Activated CD8-positive, alpha-beta memory T cell treated with anti-CD3 and anti-CD28 coated beads for 4 hours (primary cell): ENCODE results near the gene EIF4EBP2.

Experiments
- DNase-seq, 2 donors: peaks; one replicate each; pipeline ENCODE4 v3.0.0-alpha.2; 2020; ENCODE audit warnings: low read depth in 2 of 2

EIF4EBP2 gene

DNA sequence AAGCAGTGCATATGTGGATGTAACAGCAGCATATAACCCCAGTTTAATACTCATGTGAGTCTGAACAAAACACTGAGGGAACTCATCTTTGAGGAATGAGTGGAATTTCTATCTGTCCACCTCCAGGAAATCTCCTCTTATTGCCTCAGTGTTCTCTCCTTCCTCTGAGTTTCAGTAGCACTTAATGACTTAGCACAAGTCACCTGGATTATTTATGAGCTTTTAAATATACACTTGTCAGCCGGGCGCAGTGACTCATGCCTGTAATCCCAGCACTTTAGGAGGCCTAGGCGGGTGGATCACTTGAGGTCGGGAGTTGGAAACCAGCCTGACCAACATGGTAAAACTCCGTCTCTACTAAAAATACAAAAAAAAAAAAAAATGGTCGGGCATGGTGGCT, 25.8 kb upstream of the EIF4EBP2 start:
- DNase-seq = no peak

DNA sequence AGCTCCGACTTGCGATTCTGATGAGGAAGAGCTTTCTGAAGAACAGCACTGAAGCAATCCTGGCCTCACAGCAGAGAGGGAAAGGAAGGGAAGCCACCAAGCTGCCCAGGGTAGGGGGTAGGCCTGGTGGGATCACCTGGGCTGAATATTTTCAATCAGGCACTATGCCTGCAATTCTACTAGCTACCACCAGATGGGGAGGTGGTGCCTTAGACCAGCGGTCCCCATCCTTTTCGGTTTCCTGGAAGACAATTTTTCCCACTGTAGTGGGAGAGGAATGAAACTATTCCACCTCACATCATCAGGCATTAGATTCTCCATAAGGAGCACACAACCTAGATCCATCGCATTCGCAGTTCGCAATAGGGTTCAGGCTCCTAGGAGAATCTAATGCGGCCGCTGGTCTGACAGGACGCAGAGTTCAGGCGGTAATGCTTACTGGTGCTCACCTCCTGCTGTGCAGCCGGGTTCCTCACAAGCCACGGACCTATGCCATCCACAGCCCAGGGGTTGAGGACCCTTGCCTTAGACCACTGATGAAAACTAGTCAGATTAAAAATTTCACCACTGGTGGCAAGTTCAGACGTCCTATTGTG, 24.3 kb upstream of the EIF4EBP2 start:
- no peak for DNase-seq

DNA sequence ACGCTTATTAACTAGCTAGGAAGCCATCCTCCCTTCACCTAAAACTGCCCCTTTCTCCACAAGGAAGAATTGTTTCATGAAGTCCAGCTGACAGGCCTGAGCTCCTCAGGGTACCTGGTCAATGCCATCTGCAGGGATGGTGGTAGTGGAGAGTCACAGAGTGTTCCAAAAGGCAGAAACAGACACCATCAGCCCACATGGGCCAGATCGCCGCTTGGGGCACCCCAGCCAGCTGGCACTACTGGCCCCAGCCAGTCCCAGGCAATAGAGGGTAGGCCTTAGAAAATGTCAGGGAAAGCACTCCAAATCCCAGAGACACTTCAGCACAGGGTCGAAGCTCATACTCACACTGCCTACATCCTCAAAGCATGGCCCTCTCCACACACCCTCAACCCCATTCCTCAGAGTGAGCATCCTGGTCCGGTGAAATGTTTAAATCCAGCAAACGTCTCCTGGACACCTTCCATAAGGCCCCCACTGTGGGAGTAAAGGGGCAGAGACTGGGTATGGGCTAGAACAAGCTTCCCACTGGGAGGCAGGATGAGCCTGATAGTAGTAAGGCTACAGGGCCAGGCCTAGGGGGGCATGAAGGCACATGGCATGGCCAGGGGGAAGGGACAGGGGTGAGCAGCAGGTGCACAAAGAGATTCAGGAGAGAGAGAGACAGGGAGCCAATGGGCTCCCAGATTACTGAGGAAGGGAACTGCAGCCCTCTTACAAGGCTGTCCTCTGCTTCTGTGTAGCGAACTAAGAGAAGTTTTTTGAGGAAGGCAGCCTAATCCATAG, 23.4 kb upstream of the EIF4EBP2 start:
- DNase-seq = no peak

DNA sequence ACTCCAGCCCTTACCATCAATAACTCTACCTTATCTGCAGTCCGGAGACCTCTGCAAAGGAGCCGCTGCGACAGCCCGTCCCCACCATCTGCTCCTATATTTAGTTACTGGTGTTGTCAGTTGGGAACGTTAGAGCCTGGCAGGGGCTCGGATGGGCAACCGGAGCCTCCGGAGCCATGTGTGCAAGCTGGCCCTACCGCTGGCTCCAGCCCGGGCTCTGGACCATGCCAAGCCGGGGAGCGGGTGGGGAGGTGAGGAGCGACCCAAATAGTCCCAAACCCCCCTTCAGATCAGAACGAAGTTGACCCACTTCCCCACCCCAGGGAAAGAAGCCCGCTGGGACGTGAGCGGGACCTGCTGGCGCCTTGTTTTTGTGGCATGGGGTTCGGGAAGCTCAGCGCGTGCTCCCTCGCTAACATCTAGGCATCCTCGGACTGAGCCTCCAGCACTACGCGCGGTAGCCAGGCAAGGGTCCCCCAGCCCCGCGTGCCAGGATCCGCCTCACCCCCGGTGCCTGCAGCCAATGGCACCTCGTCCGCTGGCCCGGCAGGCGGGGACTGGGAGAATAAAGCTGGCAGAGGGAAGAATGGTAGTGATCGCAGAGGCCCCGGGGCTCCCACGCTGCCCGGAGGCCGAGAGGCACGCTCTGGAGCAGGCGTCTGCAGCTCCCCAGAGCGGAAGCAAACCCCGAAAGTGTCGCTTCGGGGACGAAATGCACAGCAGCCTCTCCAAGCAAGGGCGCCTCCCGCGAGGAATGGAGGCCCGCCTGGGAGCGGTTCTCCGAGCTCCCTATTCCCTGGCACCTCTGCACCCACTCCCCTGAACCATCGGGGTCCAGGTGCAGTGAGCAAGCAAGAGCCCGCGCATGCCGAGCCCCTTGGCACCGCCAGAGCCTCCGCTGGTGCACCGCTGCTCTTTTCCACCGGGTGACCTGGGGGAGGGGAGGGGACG, 22.2 kb upstream of the EIF4EBP2 start:
- no peak for DNase-seq

DNA sequence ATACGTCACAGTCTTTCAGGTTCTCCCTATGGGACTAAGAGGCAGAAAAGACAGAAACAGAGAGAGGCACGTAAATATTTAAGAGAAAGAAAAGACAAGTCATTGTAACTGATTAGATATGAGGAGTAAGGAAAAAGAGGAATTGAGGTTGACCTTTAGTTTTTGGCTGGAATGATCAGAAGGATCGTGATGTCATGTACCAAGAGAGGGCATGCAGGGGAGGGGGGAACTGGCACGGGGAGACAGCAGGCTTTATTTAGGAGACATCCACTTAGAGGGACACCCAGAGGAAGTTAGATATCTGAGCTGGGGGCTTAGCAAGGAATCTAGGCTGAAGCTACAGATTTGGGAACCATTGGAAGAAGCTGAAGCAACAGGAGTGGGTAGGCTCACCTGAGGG, 12.3 kb upstream of the EIF4EBP2 start:
- no peak for DNase-seq

DNA sequence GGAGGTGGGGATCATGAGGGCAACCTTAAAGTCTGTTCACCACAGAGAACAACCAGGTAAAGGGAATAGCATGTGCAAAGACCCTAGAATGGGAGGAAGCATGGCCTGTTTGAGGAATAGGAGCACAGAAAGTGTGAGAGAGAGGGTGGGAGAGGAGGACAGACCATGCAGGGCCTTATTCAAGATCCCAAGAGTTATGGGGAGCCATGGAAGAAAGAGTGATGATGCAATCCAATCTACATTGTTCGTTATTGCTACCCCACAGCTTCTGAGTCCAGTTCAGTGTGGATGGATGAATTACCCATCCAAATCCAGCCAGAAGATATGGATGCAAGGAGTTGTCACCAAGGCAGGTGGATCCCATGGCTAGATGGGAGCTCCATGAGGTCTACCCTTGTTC, 7.8 kb upstream of the EIF4EBP2 start:
- DNase-seq = no peak

DNA sequence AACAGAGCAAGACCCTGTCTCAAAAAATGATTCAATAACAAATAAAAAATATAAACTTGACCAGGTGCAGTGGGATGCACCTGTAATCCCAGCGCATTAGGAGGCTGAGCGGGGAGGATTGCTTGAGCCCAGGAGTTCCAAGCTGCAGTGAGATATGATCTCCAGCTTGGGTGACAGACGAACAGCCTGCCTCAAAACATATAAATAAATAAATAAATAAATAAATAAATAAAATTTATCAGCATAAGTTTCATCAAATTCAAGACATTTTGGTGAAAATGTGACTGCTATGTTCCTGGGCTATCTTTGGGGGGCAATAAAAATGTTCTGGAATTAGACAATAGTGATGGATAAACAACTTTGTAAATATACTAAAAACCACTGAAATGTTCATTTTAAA, 4.8 kb upstream of the EIF4EBP2 start:
- DNase-seq = no peak

DNA sequence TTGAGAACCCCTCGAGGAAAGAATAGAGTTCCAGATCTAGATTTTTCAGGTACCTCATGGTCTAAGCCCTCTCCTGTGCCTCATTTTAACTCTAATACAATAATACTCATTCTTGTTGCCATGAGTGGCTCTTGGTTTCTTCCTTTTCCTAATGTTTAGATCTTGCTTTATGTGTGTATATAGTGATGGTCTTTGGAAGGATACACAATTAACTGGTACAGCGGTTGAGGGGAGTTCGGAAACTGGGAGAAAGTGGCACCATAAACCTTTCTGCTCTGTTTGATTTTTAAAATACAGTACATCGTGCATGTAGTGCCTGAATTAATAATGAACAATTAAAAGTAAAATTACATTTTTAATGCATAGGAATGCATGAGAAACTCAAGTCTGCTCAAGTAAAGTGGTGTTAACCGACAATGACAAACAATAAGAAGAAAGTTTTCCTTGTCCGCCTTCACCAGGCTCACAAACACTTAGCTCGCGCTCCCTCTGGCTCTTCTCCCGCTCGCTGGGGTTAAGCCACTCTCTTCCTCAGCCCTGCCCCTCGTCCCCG, 386 bp upstream of the EIF4EBP2 start:
- DNase-seq = no peak

DNA sequence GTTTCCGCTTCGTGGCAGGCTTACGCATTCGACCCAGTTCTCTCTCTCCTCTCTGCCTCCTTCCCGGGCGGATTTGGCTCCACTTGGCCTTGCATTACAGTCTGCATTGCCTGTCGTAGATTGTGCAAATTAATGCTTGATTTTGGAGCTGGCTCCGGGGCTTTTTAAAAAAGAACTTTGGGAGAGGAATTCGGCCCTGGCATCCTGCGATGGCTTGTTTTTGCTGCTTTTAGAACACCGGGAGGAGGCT, 767 bp downstream of the EIF4EBP2 start:
- no peak for DNase-seq

DNA sequence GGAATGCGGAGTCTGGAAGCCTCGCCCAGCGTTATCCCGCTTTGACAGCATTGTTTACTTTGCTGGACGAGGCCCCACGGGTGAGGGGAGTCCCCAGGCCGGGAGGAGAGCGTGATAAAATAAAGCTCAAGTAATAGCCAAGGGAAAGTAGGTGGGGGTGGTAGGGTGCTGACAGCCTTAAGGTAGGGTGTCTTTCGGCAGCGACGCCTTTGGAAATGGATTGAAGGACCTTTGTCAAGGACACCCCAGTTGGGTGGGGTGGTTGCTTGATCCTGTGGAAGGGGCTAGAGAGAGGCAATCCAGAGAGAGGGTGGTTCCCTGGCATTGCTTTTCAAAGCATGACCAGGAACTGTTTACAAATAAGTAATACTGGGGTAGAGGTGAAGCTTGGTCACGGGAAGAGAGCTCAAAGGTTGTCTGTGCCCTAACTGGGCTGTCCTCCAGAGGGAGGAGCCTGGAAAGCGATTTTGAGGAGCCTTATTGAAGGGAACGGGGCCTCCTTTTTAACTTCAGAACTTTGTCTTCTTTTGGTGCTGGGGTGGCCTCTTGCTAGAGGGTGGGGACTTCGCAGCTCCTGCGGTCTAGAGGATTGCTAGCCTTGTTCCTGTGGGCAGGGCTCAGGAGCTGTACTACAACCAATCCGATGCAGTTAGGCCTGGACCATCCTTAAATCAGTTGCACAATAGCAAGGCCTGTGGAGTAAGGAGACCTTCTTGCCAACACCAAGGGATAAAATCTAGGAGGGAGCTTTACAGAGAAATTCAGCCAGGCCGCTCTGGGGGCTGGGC, 1.3 kb downstream of the EIF4EBP2 start:
- DNase-seq = no peak

DNA sequence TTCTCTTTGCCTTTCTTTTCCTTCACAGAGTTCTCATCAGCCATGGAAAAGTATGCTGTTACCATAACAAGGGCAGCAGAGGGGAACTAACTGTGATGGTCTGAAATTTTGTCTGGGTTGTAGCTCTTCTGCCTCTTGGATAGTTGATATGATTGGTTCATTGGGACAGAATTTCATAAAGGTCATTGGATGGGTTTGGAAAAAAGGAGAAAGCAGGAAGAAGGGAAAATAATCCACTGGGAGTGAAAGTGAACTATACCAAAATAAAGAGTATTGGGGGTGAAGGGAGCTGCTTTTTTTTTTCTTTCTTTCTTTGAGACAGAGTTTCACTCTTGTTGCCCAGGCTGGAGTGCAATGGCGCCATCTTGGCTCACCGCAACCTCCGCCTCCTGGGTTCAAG, 5.8 kb downstream of the EIF4EBP2 start:
- no peak for DNase-seq

DNA sequence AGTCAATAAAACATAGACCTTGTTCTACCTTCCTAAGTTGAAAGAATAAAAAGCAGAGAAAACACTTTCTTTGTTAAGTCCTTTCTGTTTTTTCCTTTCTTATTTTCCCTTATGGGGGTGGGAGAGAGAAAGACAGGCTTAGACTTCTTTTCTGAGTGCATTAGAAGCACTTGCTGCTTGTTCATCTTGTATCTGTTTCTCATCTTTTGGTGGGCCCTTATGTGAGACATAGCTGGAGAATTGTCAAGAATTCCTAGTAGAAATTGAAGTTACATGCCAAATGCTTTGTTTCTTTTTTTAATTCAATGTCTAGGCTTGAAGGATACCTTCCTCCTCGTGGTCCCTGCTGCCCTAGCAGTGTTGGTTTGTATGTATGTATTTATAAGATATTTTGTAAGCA, 6.7 kb downstream of the EIF4EBP2 start:
- DNase-seq = no peak

DNA sequence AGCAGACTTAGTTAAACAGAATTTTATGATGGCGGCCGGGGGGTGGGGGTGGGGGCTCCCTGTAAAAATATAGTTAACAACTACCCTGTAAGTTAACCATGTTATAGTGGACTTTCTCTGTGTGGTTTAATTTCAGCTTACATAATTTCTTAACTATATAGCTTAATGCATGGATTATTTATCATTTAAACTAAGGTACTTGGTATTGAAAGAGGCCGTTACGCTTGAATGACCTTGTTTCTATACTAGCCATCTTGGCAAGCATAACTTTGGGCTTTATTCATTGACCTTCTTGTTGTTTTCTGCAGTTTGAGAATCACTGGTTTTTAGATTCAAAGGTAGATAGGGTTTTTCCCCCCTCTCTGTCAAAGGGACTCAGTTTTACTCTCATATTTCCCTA, 8.4 kb downstream of the EIF4EBP2 start:
- no peak for DNase-seq

DNA sequence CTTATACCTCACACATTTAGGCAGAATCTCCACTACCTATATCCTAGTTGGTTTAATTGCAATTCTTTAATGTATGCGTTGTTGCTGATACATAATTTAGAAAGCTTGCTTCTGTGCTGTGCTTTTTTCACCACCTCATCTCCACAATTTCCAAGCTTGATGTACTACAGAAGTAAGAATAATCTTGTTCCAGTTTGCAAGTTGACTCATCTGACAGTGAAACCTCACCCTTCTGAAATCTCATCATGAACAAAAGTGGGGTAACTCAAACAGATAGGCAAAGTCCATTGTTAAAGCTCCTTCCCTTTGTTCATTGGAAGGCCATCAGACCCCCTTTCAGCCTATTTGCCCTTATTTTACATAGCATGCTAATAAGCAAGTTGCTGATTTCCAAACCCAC, 13.6 kb downstream of the EIF4EBP2 start:
- DNase-seq = no peak

DNA sequence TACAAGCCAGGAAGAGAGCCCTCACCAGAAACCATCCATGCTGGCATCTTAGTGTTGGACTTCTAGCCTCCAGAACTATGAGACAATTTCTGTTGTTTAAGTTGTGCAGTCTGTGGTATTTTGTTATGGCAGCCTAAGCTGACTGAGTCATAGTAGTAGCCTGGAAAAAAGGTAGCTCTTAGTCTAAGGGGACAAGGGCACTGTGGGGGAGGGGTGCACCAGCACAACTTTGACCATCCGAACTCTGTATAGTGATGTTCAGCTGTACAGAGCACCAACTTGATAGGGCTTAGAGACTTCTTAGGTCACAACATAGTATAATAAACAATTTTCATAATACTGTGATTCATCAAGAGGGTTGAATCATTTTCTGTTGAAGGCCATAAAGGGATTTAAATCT, 14.3 kb downstream of the EIF4EBP2 start:
- DNase-seq = no peak

DNA sequence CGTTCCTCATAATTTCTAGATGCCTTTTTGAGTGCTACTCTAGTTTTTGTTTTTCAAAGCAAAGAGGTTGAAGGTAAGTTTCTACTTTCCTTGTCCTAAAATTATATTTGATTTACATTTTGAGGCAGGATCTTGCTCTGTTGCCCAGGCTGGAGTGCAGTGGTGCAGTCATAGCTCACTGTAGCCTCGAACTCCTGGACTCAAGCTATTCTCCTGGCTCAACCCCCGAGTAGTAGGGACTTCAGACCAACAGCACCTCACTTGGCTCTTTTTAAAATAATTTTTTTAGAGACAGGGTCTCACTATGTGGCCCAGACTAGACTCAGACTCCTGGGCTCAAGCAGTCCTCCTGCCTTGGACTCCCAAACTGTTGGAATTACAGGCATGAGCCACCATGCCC, 14.8 kb downstream of the EIF4EBP2 start:
- DNase-seq = no peak

DNA sequence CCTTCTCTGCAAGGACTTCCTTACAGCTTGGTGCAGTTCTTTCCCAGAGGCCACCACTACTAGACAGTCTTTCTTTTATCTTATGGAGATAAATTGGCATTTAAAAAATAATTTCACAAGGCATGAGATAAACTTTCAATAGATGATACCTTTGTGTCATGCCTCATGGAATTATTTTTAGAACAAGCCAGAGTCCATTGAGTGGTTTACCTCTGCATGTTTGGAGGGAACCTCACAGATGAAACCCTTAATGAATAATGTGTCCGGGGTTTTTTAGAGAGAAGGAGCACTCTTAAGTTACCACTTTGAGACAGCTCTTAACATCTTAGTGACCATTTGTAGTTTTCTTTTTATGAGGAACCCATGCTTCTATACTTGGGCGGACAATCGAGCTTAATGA, 20.4 kb downstream of the EIF4EBP2 start:
- DNase-seq = no peak

DNA sequence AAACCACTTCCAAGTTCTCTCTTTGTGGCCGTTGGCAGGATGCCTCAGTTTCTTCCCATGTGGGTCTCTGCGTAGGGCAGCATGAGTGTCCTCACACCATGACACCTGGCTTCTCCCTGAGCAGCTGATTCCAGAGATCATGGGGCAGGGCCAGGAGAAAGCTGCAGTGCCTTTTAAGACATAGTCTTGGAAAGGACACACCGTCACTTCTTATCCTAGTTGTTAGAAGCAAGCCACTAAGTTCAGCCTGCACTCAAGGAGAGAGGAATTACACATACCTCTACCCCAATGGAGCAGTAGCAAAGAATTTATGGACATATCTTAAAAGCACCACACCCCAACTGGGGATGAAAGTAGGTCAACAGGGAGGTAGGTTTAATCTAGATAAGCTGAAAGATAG, 21.2 kb downstream of the EIF4EBP2 start:
- DNase-seq = no peak

DNA sequence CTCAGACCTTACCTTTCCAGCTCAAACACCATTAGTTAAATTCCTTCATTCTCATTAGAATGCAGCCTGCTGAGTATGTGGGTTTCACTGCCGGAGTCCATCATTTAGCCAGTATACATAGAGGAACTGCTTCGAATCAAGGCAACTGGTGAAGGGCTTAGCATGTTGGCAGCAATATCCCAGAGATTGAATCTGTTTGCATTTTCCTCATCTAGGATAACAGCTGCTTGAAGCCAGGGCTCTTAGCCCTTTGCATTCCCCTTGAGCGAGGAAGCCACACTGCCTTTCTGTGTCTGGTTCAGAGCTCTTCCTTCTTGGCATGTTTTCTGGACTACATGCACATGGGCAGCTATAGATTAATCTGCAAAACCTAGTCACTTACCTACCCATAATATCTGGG, 22.9 kb downstream of the EIF4EBP2 start:
- DNase-seq = no peak

DNA sequence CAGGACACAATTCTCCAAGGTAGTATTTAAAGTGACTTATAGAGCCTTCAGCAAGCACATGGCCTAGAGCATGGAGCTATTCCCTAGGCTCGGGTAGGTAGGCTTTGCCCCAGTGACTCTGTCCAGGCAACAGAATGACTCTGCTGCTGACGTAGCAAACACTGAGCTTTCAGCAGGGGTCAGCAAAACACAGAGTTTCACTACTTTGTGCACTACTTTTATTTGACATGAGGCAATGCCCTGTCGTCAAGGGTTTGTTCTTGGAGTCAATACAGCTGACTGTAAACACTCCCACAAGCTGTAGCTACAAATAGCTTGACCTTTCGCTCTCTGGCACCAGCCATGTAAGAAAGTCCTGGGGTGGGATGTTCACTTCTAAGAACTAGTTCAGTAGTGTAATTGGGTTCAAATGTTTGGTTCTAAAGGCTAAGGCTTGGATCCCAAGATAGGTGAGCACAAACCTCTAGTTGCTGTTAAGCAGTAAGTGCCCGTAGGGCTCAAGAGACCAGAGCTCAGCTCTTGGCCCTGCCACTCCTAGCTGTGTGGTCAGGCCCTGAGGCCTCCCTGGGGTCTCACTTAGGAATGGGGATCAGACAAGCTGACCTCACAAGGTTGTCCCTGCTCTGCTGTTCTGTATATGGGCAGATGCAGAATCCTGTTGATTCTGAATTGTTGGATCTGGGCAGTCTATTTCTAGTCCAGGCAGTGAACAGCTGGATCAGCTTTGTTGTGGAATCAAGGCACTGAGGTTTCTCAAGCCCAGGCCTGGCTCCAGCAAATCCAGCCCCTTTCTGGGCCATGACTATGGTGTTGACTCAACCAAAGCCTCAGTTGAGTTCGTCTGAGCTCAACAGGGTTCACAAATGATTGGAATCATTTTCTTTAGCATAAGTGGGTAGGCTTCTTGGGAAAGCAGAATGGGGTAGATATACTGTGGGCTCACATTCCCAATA, 26.8 kb downstream of the EIF4EBP2 start:
- DNase-seq = no peak

DNA sequence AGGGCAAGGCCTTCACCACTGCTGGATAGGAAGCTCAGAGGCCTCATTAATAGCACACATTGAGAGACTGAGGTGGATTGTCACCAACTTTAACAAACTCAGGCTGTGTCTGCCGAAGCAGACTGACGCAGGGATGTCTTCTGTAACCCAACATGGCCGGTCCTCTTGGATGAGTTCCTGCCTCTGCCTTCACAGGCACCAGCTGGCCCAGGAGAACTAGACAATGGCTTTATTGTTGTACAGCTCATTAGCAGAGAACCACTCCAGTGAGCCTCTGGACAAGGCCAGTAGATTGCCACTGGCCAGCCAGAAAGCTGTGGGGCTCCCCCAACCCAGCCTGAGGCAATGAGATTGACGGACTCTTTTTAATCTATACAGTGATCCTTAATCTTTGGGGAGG, 28.2 kb downstream of the EIF4EBP2 start:
- DNase-seq = no peak
